Stimulated activated CD4-positive, alpha-beta T cell treated with anti-CD3 and anti-CD28 coated beads, TNF-alpha, amount 100 ng/mL, for 24 hours (primary cell): Measurements from ENCODE around the gene CLEC17A.
"Not testable (repeated sequence)": the region's sequence is repeated elsewhere in the genome, so short reads cannot be mapped to it uniquely, and the experiment has no call there.

ENCODE experiments used
- DNase-seq, 3 experiments: peaks; one replicate each; pipeline ENCODE4 v3.0.0-alpha.2; 2020; ENCODE audit warnings: low read depth in 3 of 3

Gene CLEC17A

GRCh38 chr19:14577885-14578427 lies 4.9 kb upstream of the CLEC17A start:
- DNase-seq: peak in 1 of 3 experiments; percentile 10

DNA sequence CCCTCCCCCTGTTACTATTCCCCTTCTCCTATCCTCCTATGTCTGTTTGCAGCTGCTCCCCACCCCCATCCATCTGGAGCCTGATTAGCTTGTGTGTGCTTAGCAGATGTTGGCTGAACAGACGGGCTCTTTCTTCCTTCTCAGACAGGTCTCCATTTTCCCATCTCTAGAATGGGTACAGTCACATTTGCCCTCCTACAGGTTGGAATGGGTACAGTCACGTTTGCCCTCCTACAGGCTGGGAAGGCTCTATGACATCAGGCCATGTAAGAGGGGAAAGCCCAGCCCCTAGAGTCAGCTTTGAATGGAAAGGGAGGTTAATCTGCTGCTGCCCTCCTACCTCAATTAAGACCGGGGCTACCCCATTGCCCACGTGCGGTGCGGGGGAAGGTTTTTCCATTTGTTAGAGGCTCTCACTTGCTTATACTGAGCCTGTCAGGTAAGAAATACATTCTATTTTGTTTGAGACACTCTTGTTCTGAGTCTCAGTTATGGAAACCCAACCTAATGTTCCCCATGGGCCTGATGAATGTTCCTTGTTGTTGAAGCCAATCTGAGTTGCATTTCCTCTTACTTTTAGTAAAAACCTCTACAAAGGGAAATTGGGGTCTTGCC lies 2.2 kb upstream of the CLEC17A start:
- DNase-seq: peak in 2 of 3 experiments; percentile 54 to 76

DNA sequence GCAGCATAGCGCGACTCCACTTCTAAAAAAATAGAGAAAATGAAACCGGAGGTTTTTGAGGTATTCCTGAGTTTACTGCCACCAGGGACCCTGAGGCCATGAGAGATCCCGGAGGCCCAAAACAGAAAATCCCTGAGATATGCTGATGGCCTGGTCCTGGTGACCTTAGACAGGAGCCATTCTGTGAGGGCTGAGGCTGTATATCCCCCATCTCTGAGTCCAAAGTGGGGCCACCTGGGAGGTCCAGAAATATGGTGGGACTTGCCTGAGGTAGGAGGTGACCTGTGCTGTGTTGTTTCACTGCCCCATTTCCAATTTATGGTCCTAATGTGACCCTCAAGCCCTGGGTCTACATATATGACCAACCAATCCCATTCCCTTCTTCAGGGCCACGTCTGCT lies 1.5 kb downstream of the CLEC17A start:
- not testable (repeated sequence) for DNase-seq

DNA sequence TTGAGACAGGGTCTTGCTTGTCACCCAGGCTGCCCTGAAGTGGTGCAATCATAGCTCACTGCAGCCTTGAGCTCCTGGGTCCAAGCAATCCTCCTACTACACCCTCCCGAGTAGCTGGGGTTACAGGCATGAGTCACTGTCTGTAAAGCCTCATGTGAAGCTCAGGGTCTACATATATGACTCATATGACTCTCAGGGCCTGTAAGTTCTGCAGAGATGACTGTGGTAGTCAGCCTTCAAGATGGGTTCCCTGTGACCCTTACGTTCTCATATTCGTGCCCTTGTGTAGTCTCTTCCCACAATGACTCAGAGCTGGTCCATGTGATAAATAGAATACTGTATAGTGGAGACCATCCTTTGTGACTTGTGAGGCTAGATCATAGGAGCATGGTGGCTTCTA lies 2.3 kb downstream of the CLEC17A start:
- DNase-seq: peak in 2 of 3 experiments; percentile 32 to 34

DNA sequence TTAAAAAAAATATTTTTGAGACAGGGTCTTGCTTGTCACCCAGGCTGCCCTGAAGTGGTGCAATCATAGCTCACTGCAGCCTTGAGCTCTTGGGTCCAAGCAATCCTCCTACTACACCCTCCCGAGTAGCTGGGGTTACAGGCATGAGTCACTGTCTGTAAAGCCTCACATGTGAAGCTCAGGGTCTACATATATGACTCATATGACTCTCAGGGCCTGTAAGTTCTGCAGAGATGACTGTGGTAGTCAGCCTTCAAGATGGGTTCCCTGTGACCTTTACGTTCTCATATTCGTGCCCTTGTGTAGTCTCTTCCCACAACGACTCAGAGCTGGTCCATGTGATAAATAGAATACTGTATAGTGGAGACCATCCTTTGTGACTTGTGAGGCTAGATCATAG lies 6.5 kb downstream of the CLEC17A start:
- DNase-seq: peak in 1 of 3 experiments; percentile 22

DNA sequence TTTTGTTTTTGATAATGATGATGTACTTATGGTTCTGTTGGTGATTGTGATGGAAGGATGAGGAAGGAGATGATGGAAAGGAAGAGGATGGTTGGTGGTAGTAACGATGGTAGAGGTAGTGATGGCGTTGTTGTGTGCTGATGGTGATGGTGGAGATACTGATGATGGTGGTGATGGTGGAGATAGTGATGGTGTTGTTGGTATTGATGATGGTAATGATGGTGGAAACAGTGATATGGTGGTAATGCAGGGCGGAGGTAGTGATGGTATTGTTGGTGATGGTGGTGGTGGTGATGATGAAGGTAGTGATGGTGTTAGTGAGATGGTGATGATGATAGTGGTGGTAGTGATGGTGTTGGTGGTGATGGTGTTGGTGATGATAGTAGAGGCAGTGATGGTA lies 12.7 kb downstream of the CLEC17A start:
- no peak for DNase-seq

GRCh38 chr19:14599548-14600147 lies 16.8 kb downstream of the CLEC17A start:
- DNase-seq: no peak

DNA sequence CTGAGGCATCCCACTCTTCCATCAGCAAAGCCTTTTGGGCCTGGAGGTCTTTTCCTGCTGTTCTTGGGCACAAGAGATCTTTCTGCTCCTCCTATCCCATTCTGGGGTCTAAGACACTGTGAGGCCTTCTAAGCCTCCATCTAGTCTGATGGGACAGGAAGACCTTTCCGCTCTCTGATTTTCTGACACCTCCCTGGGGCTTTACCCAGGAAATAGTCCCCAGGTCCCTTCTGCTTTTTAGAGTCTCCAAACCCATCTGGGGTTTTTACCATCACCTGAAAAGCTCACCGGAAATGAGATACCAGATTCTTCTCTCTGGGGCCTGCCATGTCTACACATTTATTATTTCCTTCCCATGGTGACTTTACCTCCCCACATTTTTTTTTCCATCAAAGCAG lies 21.1 kb downstream of the CLEC17A start:
- no peak for DNase-seq

GRCh38 chr19:14606627-14607026 lies 23.7 kb downstream of the CLEC17A start:
- DNase-seq: no peak

DNA sequence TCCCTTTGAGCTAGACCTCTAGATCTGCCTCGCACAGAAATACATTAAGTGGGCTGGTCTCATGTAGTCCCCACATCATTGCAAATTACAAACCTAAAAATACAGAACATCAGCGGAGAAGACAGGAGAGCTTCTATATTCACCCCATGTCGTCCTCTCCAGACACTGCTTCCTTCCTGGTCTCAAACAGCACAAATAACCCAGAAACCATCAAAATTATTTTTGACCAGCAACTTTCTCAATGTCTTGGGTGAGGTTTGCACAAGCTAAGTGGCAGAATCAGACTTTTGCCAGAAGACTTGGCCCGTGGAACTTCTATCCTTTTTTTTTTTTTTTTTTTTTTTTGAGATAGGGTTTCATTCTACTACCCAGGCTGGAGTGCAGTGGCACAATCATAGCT lies 28.2 kb downstream of the CLEC17A start:
- DNase-seq: no peak

- not testable (repeated sequence) for DNase-seq
Measured at GRCh38 chr19:14612242-14612641, 29.4 kb downstream of the CLEC17A start.

DNA sequence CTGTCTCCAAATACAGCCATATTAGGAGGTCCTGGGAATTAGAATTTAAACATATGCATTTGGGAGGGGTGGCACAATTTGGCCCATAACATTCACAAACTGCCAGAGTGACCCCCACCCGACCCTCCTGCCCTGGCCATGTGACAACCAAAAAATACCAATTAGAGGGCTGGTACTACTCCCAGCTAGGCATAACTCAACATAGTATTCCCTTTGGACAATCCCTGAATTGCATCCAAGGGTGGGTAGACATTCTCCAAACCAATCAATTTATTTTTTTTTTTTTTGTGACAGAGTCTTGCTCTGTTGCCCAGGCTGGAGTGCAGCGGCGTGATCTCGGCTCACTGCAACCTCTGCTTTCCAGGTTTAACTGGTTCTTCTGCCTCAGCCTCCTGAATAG lies 29.8 kb downstream of the CLEC17A start:
- no peak for DNase-seq

DNA sequence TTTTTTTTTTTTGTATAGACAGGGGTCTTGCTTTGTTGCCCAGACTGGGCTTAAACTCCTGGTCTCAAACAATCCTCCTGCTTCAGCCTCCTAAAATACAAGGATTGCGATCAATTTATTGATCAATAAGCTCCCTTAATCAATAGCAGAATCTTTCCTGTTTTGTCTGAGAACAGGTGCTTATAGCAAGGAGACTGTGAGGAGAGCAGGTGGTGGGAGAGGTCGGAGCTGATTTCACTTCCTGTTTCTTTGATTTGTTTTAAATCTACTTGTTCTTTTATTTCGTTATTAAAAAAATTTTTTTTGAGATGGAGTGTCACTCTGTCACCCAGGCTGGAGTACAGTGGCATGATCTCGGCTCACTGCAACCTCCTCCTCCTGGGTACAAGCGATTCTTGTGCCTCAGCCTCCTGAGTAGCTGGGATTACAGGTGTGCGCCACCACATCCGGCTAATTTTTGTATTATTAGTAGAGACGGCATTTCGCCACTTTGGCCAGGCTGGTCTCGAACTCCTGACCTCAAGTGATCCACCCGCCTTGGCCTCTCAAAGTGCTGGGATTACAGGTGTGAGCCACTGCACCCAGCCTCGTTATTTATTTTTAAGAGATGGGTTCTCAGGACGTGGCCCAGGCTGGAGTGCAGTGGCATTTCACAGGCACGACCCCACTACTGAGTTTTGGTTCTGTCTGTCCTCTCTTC lies 30.7 kb downstream of the CLEC17A start:
- DNase-seq: not testable (repeated sequence)

DNA sequence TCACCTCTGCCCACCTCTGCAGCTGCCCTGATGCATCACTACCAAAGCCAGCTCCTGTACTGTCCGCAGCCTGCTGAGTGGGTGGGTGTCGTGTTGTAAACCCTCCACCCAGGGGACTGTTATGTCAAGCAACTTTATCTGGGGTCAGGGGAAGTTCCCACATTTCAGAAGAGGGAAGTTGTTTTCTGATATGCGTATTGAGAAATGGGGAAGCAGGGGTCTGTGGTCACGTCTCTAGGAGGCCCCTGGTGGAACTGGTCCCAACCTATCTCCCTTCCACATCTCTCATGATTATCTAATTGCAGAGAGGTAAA lies 31.2 kb downstream of the CLEC17A start:
- DNase-seq: no peak

DNA sequence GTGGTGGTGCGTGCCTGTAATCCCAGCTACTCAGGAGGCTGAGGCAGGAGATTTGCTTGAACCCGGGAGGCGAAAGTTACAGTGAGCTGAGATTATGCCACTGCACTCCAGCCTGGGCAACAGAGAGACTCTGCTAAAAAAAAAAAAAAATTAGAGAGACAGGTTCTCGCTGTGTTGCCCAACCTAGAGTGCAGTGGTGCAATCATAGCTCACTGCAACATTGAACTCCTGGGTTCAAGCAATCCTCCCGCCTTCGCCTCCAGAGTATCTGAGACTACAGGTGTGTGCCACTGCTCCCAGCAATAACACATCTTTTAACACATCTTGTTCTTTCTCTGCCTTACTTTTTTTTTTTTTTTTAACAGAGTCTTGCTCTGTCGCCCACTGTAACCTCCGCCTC lies 32.7 kb downstream of the CLEC17A start:
- no peak for DNase-seq

DNA sequence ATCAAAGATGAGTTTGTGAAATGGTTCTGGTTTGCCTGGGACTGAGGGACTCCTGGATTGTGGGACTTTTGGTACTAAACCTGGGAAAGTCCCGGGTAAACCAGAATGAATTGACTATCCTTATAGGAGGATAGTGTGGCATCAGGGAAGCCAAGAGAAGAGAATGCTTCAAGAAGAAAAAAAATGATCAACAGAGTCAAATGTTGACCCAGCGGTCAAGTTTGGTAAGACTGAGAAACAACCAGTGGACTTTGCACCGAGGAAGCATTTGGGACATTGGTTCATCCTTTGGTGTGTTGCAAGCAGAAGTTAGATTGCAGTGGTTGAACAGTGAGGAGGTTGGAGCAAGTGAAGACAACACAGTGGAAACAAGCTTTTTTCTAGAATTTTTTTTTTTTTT lies 33.5 kb downstream of the CLEC17A start:
- DNase-seq: no peak

DNA sequence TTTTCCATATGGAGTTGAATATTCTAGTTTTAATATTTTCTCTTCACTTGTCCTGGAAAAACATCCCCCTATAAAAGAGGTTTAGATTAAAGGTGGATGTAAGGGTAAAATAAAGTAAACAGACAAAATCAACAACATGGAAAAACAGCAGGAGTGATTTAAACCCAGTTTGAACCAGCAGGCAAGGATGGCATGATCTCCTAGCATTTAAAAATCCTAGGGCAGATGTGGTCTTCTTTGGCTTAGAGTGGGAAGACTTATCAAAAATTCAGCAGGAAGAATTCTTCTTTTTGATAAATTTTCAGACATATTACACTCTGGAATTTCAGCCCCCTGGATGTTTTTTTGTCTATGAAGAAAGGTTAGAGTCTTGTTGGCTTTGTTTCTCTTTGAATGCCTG lies 36.5 kb downstream of the CLEC17A start:
- DNase-seq: no peak

DNA sequence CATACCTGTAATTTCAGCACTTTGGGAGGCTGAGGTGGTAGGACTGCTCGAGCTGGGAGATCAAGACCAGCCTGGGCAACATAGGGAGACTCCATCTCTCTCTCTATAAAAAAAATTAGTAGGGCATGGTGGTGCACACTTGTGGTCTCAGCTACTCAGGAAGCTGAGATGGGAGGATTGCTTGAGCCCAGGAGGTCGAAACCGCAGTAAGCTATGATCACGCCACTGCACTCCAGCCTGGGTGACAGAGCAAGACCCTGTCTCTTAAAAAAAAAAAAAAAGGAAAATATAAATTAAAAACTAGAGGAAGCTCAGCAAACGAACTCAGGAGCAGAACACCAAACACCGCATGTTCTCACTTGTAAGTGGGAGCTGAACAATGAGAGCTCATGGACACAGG lies 41.6 kb downstream of the CLEC17A start:
- not testable (repeated sequence) for DNase-seq

DNA sequence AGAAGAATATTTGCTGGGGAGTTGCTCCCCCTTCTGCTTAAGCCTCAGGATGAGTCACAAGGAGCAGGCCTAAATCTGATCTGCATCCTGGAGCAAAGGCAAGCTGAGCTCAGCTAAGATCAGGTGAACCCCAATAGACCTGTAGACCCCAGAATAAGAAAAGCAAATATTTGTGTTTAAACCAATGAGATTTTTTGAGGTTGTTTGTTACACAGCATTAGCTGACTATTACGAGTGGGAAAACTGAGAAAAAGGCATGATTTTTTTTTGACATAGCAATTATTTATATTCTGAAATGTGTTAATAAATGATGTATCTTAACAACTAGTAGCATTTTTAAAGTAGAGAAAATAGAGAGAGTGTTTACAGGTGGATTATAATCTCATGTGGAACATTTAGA lies 46.7 kb downstream of the CLEC17A start:
- no peak for DNase-seq

GRCh38 chr19:14632286-14632685 lies 49.4 kb downstream of the CLEC17A start:
- DNase-seq: no peak

- no peak for DNase-seq
Measured at GRCh38 chr19:14639536-14640277, 56.8 kb downstream of the CLEC17A start.

GRCh38 chr19:14648506-14648905 lies 65.6 kb downstream of the CLEC17A start:
- DNase-seq: no peak
